ENCODE data around the gene ZNF358. TPM values are rescaled to one million over a fixed set of nuclear protein-coding genes. Genes with fewer than 3 reads are reported as not detected.

The ZNF358 gene
- total RNA-seq, 3 donors from 2014 or later: 34.0 to 65.3 (median 34.7) TPM

- intact Hi-C loops (cut with DNase I; ENCODE audit: low total_unique reads): no loop called here
- Histone ChIP-seq H3K9me3 (no peaks in the 10 kb centered on the region), H3K27me3 (no peaks in the 10 kb centered on the region), H3K4me3 (no peak overlapping the region), H3K27ac (no peak overlapping the region), H3K36me3 (no peaks in the 10 kb centered on the region), H3K4me1 (no peaks in the 10 kb centered on the region)
- DNase-seq (ENCODE audit: low spot score in 2 of 2): no peak
- TF ChIP-seq POLR2A (IDR thresholded peaks at IDR 0.05) (no peak), CTCF (IDR thresholded peaks at IDR 0.05) (no peak), POLR2AphosphoS5 (IDR thresholded peaks at IDR 0.05) (no peak)
Observed at GRCh38 chr19:7476777-7477494, 39.0 kb upstream of the ZNF358 start.

GRCh38 chr19:7477758-7478157 lies 38.1 kb upstream of the ZNF358 start:
- TF ChIP-seq POLR2A (IDR thresholded peaks at IDR 0.05): no peak
- no peak for TF ChIP-seq POLR2AphosphoS5 (IDR thresholded peaks at IDR 0.05)
- TF ChIP-seq CTCF (IDR thresholded peaks at IDR 0.05): no peak
- DNase-seq (ENCODE audit: low spot score in 2 of 2): no peak
- H3K27me3 ChIP-seq: no peaks in the 10 kb centered on the region
- no peaks in the 10 kb centered on the region for H3K9me3 ChIP-seq
- intact Hi-C loops (cut with DNase I; ENCODE audit: low total_unique reads): no loop called here
- no peaks in the 10 kb centered on the region for H3K36me3 ChIP-seq
- H3K27ac ChIP-seq: no peak overlapping the region
- no peak overlapping the region for H3K4me3 ChIP-seq
- no peaks in the 10 kb centered on the region for H3K4me1 ChIP-seq

GRCh38 chr19:7478173-7478842 lies 37.6 kb upstream of the ZNF358 start:
- TF ChIP-seq POLR2AphosphoS5 (IDR thresholded peaks at IDR 0.05): no peak
- no peak for TF ChIP-seq CTCF (IDR thresholded peaks at IDR 0.05)
- TF ChIP-seq POLR2A (IDR thresholded peaks at IDR 0.05): no peak
- Histone ChIP-seq H3K27me3 (no peaks in the 10 kb centered on the region), H3K9me3 (no peaks in the 10 kb centered on the region), H3K4me1 (no peaks in the 10 kb centered on the region), H3K27ac (peak overlapping the region in 1 of 2 donors; percentile 30), H3K36me3 (no peaks in the 10 kb centered on the region), H3K4me3 (no peak overlapping the region)
- intact Hi-C loops (cut with DNase I; ENCODE audit: low total_unique reads): no loop called here
- DNase-seq (ENCODE audit: low spot score in 2 of 2): peak in 1 of 2 donors; percentile 54

- DNase-seq (ENCODE audit: low spot score in 2 of 2): no peak
- peak overlapping the region in 1 of 2 donors; percentile 30 for H3K27ac ChIP-seq
- H3K27me3 ChIP-seq: no peaks in the 10 kb centered on the region
- intact Hi-C loops (cut with DNase I; ENCODE audit: low total_unique reads): no loop called here
- TF ChIP-seq POLR2AphosphoS5 (IDR thresholded peaks at IDR 0.05) (no peak), CTCF (IDR thresholded peaks at IDR 0.05) (no peak), POLR2A (IDR thresholded peaks at IDR 0.05) (no peak)
- no peaks in the 10 kb centered on the region for H3K9me3 ChIP-seq
- H3K36me3 ChIP-seq: no peaks in the 10 kb centered on the region
- H3K4me1 ChIP-seq: no peaks in the 10 kb centered on the region
- no peak overlapping the region for H3K4me3 ChIP-seq
Observed at GRCh38 chr19:7478843-7479227, 37.1 kb upstream of the ZNF358 start.

GRCh38 chr19:7480222-7480969 lies 35.5 kb upstream of the ZNF358 start:
- H3K36me3 ChIP-seq: no peaks in the 10 kb centered on the region
- DNase-seq (ENCODE audit: low spot score in 2 of 2): no peak
- TF ChIP-seq POLR2AphosphoS5 (IDR thresholded peaks at IDR 0.05) (no peak), CTCF (IDR thresholded peaks at IDR 0.05) (no peak), POLR2A (IDR thresholded peaks at IDR 0.05) (no peak)
- peak overlapping the region; percentile 44 to 51 for H3K27ac ChIP-seq
- intact Hi-C loops (cut with DNase I; ENCODE audit: low total_unique reads): no loop called here
- H3K27me3 ChIP-seq: no peaks in the 10 kb centered on the region
- no peaks in the 10 kb centered on the region for H3K9me3 ChIP-seq
- H3K4me1 ChIP-seq: no peaks in the 10 kb centered on the region
- no peak overlapping the region for H3K4me3 ChIP-seq

All from breast epithelium (tissue), 4 donors.